Sigmoid colon (tissue), 7 donors: ENCODE measurements around the gene NUP133. TPM values are rescaled to one million over a fixed set of nuclear protein-coding genes. Genes with fewer than 3 reads are reported as not detected.

Experiments
- DNase-seq: peaks from one replicate; pipeline ENCODE4 v3.0.0-alpha.2; 2019
- H3K27ac ChIP-seq, 4 donors: fragments of 200-600 bp; sonication (generic); one replicate each; pipeline ENCODE4 v1.5.1; 2016 to 2019; ENCODE audit warnings: mild to moderate bottlenecking in 1 of 4
- H3K27me3 ChIP-seq, 3 donors: fragments of 200-600 bp; sonication (generic); one replicate each; pipeline ENCODE4 v1.5.1; 2019; ENCODE audit warnings: mild to moderate bottlenecking in 1 of 3
- H3K36me3 ChIP-seq, 4 donors: fragments of 200-600 bp; sonication (generic); one replicate each; pipeline ENCODE4 v1.5.1; 2016 to 2019
- H3K4me1 ChIP-seq, 4 donors: fragments of 200-600 bp; sonication (generic); one replicate each; pipeline ENCODE4 v1.5.1; 2017 to 2019
- H3K4me3 ChIP-seq, 4 donors: fragments of 200-600 bp; sonication (generic); one replicate each; pipeline ENCODE4 v1.5.1; 2017 to 2019; ENCODE audit warnings: mild to moderate bottlenecking in 2 of 4, moderate library complexity in 1 of 4
- H3K9me3 ChIP-seq, 4 donors: fragments of 200-600 bp in 3 of 4; sonication (generic) in 3 of 4; one replicate each; pipeline versions ENCODE4 v1.5.1 to v1.6.1; 2013 to 2019
- CTCF ChIP-seq, 4 experiments: fragments of 450-650 bp in 3 of 4; fragments of 200-600 bp in 1 of 4; IDR thresholded peaks; one replicate each; pipeline ENCODE4 v1.5.1; 2016 to 2019; ENCODE audit warnings: antibody characterized with exemption in 4 of 4, mild to moderate bottlenecking in 3 of 4, moderate library complexity in 2 of 4
- EP300 ChIP-seq, 4 donors: sonication (generic); formaldehyde crosslinking; IDR thresholded peaks; one replicate each; pipeline ENCODE4 v1.6.1; 2017; ENCODE audit warnings: antibody characterized with exemption in 4 of 4
- POLR2A ChIP-seq, 2 donors: fragments of 450-650 bp; IDR thresholded peaks; one replicate each; pipeline ENCODE4 v1.6.1; 2016; ENCODE audit warnings: antibody characterized with exemption in 2 of 2, mild to moderate bottlenecking in 2 of 2, moderate library complexity in 2 of 2
- POLR2AphosphoS5 ChIP-seq, 4 donors: sonication (generic); formaldehyde crosslinking; IDR thresholded peaks; one replicate each; pipeline ENCODE4 v1.6.1; 2017; ENCODE audit warnings: antibody characterized with exemption in 4 of 4
- WGBS, 2 donors: extraction: QIAGEN DNeasy Blood & Tissue Kit; methylation state at CpG; one replicate each; pipeline ENCODE4 v1.1.7; 2013; 5-methylcytosine and 5-hydroxymethylcytosine counted together
- intact Hi-C: fragments of 100-400 bp; cut with DNase I; formaldehyde crosslinking; loops from one replicate; pipeline ENCODE4 v1.15.1; 2023
- polyA plus RNA-seq, 3 donors: library from polyadenylated mRNA; stranded (reverse); fragments of 200-250 nt; gene quantifications; one replicate each; pipeline ENCODE4 v1.2.3, GENCODE V29; 2013
- total RNA-seq, 4 donors: library from RNA; depleted of rRNA; stranded (reverse); fragments of >200 nt; gene quantifications; one replicate each; pipeline ENCODE4 v1.1.0, GENCODE V29; 2016
- donor health status: healthy with polysubstance abuse.
- donor health status: Bipolar disorder and iron deficiency.
- donor health status: healthy.

NUP133 gene
- total and polyA plus RNA-seq, 7 donors: 4.8 to 31.7 (median 23.7) TPM

DNA sequence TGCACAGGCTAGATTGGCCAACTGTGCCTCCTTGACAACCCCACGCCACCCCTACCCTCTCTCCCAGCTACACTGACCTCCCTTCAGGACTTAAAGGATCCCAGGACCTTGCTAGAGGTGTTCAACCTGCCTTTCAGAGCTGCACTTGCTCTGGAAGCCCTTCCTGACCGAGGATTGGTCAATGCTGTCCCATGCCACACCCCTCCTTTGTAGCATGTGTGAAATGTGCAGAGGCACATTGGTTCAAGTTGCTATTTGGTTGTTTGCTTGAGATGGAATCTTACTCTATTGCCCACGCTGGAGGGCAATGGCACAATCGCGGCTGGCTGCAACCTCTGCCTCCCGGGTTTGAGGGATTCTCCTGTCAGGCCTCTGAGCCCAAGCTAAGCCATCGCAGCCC lies 96.1 kb downstream of the NUP133 start:
- intact Hi-C loops: no loop called here

GRCh38 chr1:229411434-229412055 lies 96.6 kb downstream of the NUP133 start:
- peaks cover 6 to 22% (median 17%) of the 10 kb centered on the region in 3 donors for H3K27me3 ChIP-seq
- DNase-seq: no peak
- H3K27ac ChIP-seq: peak overlapping the region in 1 of 4 donors; percentile 28
- H3K36me3 ChIP-seq: no peaks in the 10 kb centered on the region
- intact Hi-C loops: no loop called here
- peaks cover 0 to 50% (median 38%) of the 10 kb centered on the region in 4 donors for H3K4me1 ChIP-seq
- no peak for TF ChIP-seq POLR2A (IDR thresholded peaks at IDR 0.05)
- 61 to 76% methylated on average over 11 of the region's 11 CpGs for WGBS, 2 donors
- H3K4me3 ChIP-seq: no peak overlapping the region
- no peaks in the 10 kb centered on the region for H3K9me3 ChIP-seq

More for the DNA sequence above, 96.1 kb downstream of the NUP133 start:
- Histone ChIP-seq H3K4me1 (peaks cover 0 to 46% (median 33%) of the 10 kb centered on the region in 4 donors), H3K27ac (no peak overlapping the region), H3K27me3 (peaks cover 6 to 17% (median 12%) of the 10 kb centered on the region in 3 donors), H3K36me3 (no peaks in the 10 kb centered on the region), H3K4me3 (no peak overlapping the region), H3K9me3 (no peaks in the 10 kb centered on the region)
- DNase-seq: no peak
- no peak for TF ChIP-seq POLR2A (IDR thresholded peaks at IDR 0.05)
- no peak for TF ChIP-seq CTCF (IDR thresholded peaks at IDR 0.05)
- no peak for TF ChIP-seq POLR2AphosphoS5 (IDR thresholded peaks at IDR 0.05)
- TF ChIP-seq EP300 (IDR thresholded peaks at IDR 0.05): no peak
- 36 to 75% methylated on average over 7 of the region's 7 CpGs for WGBS, 2 donors

DNA sequence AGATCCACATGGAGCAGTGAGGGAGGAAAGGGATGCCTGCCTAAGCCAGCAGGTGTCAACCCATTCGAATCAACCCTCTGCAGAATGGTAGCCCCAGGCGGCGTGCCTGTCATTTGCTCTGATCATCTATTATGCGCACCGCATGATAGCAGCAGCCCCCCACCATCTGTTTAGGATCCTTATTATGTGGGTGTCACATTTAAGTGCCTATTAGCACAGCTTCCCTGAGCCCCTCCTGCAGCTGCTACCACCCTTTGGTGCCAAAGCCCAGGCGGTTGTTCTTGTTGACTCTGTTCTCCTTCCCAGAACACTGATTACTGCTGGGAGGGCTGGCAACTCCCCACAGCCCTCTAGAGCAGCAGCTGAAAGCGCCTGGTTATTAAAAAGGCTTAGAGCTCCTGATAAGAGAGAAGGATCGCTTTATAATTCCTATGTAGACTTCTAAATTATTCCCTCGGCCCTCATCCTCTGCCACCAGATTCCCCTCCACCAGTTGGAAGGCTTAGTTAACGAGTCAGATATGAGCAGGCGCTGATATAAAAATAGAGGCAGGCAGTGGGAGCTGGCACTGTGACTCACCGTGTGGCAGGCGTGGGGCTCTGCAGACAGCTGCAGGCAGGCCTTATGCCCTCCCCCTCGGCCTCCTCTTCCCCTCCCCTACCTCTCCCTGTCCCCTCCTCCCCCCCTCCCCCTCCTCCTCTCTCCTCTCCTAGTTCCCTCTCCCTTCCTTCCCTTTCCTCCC lies 97.3 kb downstream of the NUP133 start:
- DNase-seq: peak; percentile 75
- intact Hi-C loops: no loop called here
- TF ChIP-seq POLR2AphosphoS5 (IDR thresholded peaks at IDR 0.05) (no peak), POLR2A (IDR thresholded peaks at IDR 0.05) (no peak), EP300 (IDR thresholded peaks at IDR 0.05) (no peak), CTCF (IDR thresholded peaks at IDR 0.05) (no peak)

GRCh38 chr1:229410370-229410691 lies 97.8 kb downstream of the NUP133 start:
- peaks cover 6 to 34% (median 27%) of the 10 kb centered on the region in 3 donors for H3K27me3 ChIP-seq
- H3K4me1 ChIP-seq: peaks cover 0 to 50% (median 38%) of the 10 kb centered on the region in 4 donors
- TF ChIP-seq POLR2A (IDR thresholded peaks at IDR 0.05): no peak
- no peak for TF ChIP-seq POLR2AphosphoS5 (IDR thresholded peaks at IDR 0.05)
- no peak for TF ChIP-seq CTCF (IDR thresholded peaks at IDR 0.05)
- TF ChIP-seq EP300 (IDR thresholded peaks at IDR 0.05): no peak
- H3K9me3 ChIP-seq: no peaks in the 10 kb centered on the region
- no peak for DNase-seq
- H3K27ac ChIP-seq: peak overlapping the region in 2 of 4 donors; percentile 57 to 59
- WGBS, 2 donors: 39 to 62% methylated on average over 9 of the region's 9 CpGs
- intact Hi-C loops: no loop called here
- no peaks in the 10 kb centered on the region for H3K36me3 ChIP-seq
- H3K4me3 ChIP-seq: no peak overlapping the region

More for the DNA sequence above, 97.3 kb downstream of the NUP133 start:
- no peaks in the 10 kb centered on the region for H3K9me3 ChIP-seq
- H3K36me3 ChIP-seq: no peaks in the 10 kb centered on the region
- WGBS, 2 donors: 20 to 31% methylated on average over 14 of the region's 14 CpGs
- H3K4me3 ChIP-seq: no peak overlapping the region
- H3K27ac ChIP-seq: peak overlapping the region in 2 of 4 donors; percentile 57 to 59
- H3K27me3 ChIP-seq: peaks cover 6 to 29% (median 23%) of the 10 kb centered on the region in 3 donors
- H3K4me1 ChIP-seq: peaks cover 0 to 50% (median 38%) of the 10 kb centered on the region in 4 donors

DNA sequence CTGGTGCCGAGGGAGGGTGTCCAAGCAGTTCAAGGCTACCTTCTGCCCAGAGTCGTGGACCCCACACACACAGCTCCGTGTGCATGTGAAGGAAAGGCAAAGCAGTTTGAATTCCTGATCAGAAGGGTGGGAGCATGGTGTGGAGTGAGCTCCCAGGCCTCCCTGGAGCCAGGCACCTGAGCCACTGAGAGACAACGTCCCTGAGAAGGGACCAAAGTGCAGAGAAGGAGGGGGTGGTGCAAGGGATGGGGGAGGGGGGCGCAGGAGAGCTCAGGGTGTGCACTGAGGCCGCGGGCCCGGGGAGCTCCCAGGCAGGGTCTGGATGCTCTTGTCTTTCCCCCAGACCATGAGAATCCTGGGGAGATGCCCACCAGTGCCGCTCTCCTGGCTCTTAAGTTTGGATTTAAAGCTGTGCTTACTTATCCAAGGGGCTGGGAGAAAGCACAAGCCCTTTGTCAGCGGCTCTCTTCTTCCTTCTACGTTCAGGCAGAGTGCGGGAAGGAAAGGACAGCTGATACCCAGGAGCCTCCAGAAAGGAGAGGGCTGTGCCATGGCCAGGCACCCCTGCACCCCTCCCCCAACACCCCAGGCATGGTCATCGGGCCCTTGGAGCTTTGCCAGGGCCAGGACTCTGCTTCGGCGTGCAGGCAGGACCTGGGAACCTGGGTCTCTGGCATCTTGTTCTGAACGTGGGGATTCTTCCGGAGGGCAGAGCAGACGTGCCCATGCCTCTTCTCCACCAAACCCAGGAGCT lies 98.3 kb downstream of the NUP133 start:
- intact Hi-C loops: loop anchor here (5.0 kb wide), 1 partner anchor 67 kb away; the partner anchor contains the start of gene CCSAP
- Histone ChIP-seq H3K9me3 (no peaks in the 10 kb centered on the region), H3K27me3 (peaks cover 6 to 34% (median 31%) of the 10 kb centered on the region in 3 donors), H3K4me3 (no peak overlapping the region), H3K36me3 (no peaks in the 10 kb centered on the region), H3K27ac (peak overlapping the region in 2 of 4 donors; percentile 57 to 59), H3K4me1 (peaks cover 0 to 50% (median 38%) of the 10 kb centered on the region in 4 donors)
- TF ChIP-seq EP300 (IDR thresholded peaks at IDR 0.05): no peak
- no peak for TF ChIP-seq CTCF (IDR thresholded peaks at IDR 0.05)
- no peak for TF ChIP-seq POLR2A (IDR thresholded peaks at IDR 0.05)
- TF ChIP-seq POLR2AphosphoS5 (IDR thresholded peaks at IDR 0.05): no peak
- 26 to 43% methylated on average over 18 of the region's 18 CpGs for WGBS, 2 donors
- DNase-seq: no peak
